ENCODE data around the gene ENAH.
"Not testable (repeated sequence)": the region's sequence is repeated elsewhere in the genome, so short reads cannot be mapped to it uniquely, and the experiment has no call there.

ENAH gene

GRCh38 chr1:225670806-225671733 is 18.1 kb upstream of the ENAH start:
- no peak for DNase-seq

GRCh38 chr1:225670356-225670755 is 17.4 kb upstream of the ENAH start:
- DNase-seq, result no peak

GRCh38 chr1:225668222-225668621 is 15.3 kb upstream of the ENAH start:
- no peak for DNase-seq

DNA sequence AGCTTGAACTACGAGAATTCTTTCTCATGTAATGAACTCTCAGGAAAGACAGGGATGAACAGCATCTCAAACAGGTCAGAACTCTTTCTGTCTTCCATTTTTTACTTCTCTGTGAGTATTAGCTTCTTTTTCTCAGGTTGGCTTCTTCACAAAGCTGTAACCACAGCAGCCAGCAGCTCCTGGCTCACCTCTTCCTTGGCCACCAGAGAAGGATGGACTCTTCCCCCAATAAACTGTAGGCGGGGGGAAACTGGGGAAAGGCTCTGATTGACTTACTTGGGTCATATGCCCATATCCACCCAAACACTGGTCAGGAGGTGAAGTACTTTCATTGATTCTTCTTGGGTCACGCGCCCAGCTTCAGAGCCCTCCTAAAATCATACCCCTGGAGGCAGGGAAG is 14.4 kb upstream of the ENAH start:
- DNase-seq, result no peak

GRCh38 chr1:225666495-225666894 is 13.6 kb upstream of the ENAH start:
- no peak for DNase-seq

GRCh38 chr1:225664762-225665161 is 11.8 kb upstream of the ENAH start:
- no peak for DNase-seq

- DNase-seq, result no peak
Measured at GRCh38 chr1:225662155-225662554, 9.2 kb upstream of the ENAH start.

DNA sequence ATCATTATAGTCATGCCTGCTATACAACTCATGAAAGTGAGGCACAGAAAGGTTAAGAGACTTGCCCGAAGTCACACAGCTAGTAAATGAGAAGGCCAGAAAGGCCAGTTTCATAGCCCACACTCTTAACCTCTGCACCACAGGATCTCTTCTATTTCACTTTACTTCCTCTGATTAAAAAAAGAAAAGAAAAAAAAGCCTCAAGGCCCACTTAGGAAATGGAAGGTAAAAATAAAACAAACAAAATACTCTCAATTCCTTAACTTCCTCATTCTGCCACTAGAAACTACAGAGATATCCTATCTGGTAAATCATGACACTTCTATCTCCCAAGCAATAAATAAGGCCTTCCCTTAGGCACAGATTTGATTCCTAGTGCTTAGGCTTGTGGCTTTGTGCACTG is 7.6 kb upstream of the ENAH start:
- no peak for DNase-seq

- no peak for DNase-seq
Measured at GRCh38 chr1:225658041-225658440, 5.1 kb upstream of the ENAH start.

DNA sequence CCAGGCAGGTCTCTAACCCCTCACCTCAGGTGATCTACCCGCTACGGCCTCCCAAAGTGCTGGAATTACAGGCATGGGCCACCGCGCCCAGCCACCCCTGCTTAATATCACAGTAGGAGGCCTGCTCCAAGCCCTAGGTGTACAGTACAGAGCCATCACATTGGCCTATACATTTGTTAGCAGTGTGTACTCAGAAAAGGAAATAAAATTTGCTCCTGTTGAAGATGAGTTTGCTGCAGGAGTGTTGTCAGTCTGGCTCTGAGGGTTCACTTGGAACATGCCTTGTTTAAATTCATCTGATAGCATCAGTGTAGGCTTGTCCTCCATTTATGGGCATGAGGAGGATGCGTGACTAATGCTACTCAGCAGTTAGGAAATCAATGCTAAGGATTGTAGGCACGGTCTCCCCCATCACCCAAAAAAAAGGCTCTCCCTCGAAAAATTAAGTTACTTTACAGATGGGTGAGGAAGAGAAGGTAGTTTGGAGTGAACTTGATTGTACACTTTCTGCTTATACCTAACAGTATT is 4.6 kb upstream of the ENAH start:
- no peak for DNase-seq

- DNase-seq, result not testable (repeated sequence)
Measured at GRCh38 chr1:225656259-225656655, 3.3 kb upstream of the ENAH start.

- peak; percentile 24 for DNase-seq
Measured at GRCh38 chr1:225655509-225656258, 2.8 kb upstream of the ENAH start.

- DNase-seq, result peak; percentile 45
Measured at GRCh38 chr1:225654688-225655508, 2.0 kb upstream of the ENAH start.

GRCh38 chr1:225654277-225654597 is 1.3 kb upstream of the ENAH start:
- DNase-seq, result peak; percentile 50

DNA sequence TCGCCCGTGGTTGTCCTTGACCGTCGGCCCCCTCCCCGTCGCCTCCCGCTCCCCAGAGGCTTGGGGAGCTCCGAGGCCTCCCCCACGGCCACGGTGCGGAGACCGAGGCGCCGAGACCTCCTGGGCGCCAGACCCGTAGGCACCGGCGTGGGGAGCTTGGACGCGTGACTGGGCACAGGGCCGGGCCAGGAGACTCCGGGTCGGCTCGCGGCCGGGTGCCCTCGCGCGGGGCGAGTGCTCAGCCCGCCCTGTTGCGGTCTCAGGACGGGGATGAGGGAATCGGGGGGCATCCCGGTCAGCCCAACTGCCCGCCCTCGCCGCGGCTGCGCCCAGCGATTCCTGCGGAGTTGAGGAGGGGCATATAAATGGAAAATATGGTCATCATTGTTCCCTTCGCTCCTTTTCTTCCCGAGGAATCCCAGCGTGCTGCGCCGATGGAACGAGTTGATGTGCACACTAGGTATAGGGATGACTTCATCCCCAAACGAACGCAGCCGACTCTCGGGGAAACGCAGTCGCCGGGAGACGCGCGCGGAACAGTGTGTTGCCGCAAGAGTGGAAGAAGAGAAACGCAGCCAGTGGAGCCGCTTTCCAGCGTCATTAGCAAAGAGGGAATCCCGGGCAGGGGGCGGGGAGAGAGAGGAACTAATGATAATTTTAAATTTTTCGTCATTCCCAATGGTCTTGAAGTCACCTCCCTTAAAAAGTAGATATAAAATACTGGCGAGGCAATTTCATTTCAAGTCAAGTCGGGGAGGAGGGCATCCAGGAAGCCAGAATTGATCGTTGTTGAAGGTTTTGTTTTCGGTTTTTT is 747 bp upstream of the ENAH start:
- DNase-seq, result peak; percentile 90

GRCh38 chr1:225651872-225652728 is 823 bp downstream of the ENAH start:
- peak; percentile 87 for DNase-seq

DNA sequence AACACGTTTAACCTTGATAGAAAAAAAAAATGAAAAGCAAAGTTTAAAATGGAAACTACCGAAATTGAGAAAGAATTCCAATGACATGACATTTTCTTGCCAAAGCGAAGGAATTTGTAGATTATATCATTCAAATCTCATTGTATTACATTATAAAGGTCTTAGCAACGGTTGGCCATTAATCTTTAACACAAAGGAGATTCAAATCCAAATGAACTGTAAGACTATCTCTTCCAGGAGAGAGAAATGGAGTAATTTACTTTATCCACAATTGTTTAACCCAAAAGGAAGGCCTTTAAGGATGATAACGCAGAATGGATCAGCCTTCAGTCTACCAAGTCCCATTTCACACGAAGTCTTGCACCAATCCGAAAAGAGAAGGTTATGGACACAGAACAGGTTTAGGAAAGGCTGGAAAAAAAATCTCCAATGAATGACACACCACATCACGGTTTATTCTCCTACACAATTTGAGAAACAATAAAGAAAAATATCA is 1.5 kb downstream of the ENAH start:
- peak; percentile 69 for DNase-seq

GRCh38 chr1:225650179-225650578 is 2.7 kb downstream of the ENAH start:
- DNase-seq, result no peak

DNA sequence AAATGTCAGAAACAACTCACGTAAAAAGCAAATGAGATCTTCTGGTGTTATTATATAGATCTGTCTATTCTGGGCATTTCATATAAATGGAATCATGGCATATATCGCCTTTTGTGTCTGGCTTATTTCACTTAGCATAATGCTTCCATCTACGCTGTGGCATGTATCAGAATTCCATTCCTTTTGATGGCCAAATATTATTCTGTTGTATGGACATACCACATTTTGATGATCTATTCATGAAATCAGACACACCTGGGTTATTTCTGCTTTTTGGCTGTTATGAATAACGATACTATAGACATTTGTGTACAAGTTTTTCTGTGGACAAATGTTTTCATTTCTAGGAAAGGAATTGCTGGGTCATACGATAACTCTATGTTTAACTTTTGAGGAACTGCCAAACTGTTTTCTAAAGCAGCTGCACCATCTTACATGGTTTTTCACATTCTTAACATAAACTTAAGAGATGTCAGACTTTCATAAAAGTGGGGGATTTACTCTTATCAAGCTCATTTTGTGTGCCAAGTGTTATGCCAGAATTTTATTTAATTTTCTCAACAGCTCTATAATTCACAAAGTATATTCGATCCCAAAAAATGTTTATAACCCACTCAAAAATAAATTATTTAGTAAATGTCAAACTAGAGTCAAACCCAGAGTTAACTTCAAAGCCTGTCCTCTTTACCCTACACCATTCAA is 7.6 kb downstream of the ENAH start:
- no peak for DNase-seq

GRCh38 chr1:225644666-225645065 is 8.3 kb downstream of the ENAH start:
- peak; percentile 17 for DNase-seq
